ENCODE measurements around the gene NATD1.
A peak's percentile ranks its signal among the peaks of the same experiment; 100 is the strongest.
"Not testable (repeated sequence)": the region's sequence is repeated elsewhere in the genome, so short reads cannot be mapped to it uniquely, and the experiment has no call there.

The NATD1 gene

DNA sequence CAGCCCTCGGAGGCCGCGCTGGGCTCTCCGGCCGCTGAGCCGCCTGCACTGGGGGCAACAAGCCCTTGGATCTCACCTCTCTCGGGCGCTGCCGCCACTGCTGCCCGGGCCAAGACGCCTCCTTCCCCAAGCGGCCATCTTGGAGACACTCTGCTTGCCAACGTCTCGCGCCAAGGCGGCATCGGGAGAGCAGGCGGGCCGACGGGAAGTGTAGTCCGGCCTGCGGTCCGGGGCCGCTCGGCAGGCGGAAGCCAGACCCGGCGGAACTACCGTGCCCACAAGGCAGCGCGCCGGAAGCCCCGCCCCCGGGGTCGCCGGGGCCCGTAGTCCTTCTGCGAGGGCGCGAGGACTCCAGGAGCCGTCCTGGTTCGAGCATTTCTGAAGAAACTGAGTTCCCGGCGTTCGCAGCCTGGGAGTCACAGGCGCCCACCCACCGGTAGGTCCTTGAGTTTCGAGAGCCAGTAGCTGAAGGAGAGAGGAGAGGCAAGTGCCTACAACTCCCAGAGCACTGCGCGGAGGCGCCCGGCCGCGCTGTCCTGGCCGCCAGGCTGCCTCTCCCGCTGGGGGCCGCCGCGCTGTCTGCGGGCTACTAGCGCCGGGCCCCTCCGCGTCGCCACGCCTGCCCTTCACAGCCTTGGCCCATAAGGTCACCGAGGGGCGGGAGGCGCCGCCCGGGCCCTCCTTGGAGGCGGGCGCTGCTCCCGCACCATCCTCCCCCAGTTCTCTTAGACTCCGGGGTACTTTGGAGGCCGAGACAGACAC, 39.0 kb downstream of the NATD1 start, which contains the start of gene TMEM11:
TSS of gene TMEM11 (minus strand) at position 147 of the 762 bp plus-strand sequence. CDS start at position 138, 9 bp downstream.
- DNase-seq: peak; percentile 94 to 95

DNA sequence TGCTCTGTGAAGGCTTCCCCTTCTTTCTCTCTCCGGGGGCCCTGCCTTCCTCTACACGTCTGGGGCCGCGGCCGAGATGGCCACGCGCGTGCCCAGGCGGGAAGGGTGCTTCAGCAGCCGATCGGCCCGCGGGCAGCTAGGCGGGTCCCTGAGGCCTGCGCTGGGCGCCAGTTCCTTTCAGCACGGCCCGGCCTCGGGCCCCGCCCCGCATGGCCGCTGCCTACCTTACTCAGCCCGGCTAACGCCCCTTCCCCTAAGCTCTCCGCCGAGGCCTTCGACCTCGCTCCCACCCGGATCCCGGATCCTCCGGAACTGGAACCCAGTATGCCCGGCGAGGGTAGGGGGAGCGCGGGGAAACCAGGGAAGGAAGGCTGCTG, 39.6 kb downstream of the NATD1 start:
- DNase-seq: peak in 1 of 2 donors; percentile 45

DNA sequence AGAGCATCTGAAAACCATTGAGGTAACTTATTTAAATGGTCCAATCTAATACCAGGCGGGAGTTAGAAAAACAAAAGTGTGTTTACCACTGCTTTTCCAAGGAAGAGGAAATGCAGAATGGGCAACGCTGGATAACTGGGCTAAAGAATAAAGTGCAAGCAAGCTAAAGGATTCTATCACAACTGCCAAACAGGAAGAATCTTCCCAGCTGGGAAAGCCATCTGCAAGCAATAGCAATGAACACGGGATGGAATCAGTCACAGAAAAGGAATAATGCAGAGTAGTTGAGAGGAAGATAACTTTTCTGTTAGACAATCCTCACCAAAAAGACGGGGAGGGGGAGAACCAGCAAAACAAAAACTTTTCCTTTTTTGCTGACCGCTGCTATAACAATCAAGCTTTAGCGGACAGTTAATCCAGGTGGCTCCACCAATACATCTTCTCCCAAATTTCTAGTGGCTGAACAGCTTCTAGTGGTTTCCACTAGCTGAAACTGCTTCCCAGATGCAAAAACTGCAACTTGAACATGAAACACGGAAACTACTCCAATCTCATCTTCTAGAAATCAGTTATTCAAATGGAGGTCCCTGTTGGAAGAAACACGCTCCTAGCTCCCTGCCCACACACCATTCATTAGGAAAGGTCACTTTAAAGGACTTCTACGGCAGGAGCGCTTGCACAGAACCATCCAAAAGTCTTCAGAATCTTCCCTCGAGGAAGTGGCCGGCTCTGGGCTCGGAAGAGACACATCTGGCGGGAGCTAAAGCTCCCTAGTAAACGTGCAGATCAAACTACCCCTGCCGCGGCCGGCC, 40.2 kb downstream of the NATD1 start:
- no peak for DNase-seq

DNA sequence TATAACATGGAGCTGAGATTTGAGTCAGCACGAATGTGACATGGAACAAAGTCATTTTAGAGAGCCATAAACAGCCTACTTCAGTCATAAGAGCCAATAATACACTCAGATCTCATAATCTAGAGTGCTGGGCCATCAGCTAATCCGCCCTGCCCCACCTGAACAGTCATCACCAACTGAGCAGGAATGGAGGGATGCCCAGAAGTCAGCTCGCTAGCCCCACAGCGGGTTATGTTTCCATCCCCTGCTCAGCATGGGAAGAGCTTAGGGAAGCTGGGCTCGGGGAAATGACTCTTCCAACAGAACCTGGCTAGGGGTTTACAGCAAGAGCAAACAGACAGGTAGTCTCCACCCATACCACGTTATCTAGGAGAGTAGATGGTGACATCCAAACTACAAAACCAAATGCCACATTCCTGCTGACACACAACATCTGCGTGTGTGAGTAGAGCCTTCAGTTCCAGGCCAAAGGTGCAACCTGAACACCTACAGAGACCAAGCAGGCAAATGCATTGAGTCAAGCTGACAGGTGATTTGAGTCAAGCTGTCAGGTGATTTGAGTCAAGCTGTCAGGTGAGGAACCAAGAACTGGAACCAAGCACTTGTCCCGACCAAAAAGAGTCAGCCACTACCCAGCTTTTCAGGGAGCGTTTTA, 41.3 kb downstream of the NATD1 start:
- no peak for DNase-seq

DNA sequence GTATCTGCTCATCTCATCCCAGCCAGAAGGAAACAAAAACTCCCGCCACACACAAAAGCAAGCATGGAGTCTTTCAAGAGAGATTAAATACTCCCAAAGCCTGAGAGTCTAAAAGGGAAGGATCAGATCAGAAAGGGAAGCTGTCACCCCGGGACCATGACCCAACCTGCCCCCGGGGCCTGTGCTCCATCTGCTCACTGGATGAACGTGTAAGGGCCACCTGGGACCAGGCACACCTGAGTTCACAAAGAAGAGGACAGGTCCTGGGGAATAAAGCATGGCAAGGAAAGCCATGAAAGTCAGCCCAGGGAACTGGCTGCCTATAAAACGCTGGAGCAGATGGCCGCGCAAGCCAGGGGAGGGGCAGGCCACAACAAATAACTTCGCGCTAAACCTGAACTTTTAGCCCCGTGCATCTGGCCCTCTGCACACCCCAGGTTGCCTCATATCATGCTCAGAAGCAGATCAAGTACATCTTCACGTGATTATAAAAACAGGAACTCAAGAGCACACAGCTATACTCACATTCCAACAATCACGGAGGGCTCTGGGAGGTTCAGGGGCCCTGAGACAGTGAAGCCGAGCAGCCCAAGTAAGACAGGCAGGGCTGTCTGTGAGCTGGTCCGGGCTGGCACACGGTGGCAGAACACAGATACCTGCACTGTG, 42.7 kb downstream of the NATD1 start:
- no peak for DNase-seq

DNA sequence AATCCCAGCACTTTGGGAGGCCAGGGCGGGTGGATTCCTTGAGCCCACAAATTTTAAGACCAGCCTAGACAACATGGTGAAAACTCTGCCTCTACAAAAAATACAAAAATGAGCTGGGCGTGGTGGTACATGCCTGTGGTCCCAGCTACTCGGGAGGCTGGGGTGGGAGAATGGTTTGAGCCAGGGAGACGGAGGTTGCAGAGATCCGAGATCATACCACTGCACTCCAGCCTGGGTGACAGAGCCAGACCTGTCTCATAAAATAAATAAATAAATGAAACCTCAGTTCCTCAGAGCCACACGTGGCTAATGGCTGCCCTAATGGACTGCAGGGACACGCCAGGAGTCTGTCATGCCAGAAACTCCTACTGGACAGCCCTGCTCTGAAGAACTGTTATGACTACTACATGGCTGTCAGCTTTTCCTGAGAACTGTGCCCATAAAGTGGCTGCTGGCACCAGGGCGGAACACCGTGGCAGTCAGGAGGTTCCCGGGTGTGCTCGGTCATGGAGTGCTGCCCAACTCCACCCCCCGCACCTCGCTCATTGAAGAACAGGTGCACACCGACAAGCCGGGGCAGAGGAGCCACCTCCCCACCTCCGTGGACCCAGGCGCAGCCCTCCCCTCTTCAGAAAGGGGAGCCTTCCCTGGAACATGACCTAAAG, 43.6 kb downstream of the NATD1 start:
- DNase-seq: no peak

DNA sequence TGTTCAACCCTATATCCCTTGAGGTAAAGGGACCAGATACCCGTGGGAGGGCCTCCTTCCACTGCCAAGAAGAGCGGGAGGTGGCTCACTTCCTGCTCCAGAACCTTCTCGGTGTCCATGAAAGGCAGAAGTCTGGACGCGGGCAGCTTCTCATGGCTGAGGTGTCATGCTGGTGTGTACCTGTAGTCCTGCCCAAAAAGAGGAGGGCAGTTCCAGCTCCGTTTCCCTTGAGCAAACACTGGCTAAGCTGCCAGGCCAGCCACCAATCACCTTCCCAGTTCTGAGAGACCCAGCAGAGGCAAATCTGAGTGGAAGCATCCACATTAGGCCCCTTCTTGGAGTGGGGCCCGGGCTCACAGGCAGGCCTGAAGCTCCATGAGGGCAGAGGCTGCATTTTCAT, 44.9 kb downstream of the NATD1 start:
- DNase-seq: no peak

DNA sequence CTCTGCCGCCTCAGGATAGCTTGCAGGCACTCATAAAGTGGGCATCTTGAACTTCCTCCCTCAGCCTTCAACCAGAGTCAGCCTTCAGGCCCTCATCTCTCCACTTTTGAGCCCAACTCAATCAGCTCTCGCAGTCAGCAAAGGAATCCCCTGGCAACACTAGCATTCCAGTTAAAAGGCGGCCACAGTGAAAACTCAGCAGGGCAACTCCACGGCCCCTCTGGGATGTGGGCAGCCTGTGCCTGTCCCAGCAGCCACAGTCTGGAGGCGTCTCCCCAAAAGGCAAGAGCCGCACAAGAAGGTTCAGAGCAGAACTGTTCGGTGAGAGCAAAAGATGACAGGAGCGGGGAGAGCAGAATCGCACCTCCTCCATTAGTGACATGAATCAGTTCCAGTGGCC, 48.3 kb downstream of the NATD1 start:
- no peak for DNase-seq

DNA sequence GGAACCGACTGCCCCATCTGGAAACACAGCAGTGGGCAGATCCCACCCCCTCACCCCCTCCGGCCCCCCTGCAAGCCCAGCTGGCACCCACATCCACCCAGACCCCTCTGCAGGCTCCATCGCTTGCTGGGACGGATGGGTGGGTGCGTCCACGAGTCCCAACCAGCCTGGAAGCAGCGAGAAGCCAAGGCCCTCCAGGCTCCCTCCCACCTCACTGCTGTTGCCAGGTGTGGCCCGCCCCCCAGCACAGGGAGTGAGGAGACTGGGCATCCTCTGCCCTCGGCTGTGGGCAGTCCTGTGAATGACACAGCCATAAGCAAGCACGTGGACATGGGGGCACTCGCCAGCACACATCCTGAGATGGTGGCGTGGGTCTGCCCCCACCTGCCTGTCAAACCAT, 50.7 kb downstream of the NATD1 start:
- no peak for DNase-seq

DNA sequence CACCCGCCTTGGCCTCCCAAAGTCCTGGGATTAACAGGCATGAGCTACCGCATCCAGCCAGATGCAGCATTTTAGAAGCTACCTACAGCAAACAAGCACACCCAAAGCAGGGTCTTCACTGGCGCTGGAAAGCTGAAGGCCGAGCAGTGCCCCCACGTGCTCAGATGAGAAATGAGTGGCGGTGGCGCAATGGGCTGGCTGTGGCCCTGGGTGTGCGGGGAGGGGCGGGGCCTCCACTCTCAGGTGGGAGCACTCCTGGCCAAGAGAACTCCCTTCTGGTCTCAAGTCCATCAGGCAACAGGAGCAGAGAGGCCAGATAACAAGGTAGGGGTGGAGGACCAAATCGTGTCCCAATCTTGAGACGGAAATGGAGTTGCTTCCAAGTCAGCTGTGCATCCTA, 51.3 kb downstream of the NATD1 start:
- DNase-seq: no peak

DNA sequence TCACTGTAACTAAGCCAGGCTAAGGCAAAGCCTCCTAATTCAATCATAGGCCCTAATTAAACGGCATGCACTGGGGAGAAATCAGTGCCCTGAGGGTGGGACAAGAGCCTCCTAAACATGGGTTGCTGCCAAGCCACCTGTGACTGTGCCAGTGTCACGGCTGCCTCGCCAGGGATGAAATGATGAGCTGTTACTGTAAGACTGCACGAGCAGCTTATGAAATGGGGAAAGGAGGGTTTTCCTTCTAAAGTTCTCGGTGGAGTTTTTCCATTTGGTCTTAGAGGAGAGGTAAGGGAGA, 52.0 kb downstream of the NATD1 start:
- no peak for DNase-seq

DNA sequence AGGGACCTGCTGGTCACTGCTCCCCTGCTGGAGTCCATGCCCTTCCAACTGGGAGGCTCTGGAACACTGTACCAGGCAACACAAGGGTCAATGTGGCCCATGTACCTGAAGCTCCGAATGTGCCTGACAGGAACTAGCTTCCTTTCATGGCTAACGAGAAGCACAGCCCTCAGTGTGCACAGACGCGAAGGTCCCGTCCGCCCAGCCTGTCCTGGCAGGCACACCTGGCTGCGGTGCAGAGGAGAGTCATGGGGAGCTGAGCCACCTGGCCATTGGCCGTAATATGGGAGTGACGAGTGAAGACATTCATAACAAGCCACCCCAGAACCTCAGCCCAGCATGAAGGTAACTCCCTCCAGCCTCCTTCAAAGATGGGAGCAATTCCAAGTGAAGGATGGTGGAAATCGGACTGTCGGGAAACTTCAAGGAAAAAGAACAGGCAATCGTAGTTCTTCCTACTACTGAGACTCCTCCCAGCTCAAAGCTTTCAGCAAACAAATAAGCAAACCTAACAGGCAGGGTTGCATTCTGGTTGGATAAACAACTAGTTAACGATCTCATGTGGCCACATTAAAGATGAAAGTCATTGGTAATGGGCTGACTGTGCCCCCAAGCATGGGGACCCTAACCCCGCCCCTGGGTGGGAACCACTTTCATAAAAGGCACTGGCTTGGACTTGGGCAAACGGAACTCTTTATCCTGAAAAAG, 52.5 kb downstream of the NATD1 start:
- no peak for DNase-seq

DNA sequence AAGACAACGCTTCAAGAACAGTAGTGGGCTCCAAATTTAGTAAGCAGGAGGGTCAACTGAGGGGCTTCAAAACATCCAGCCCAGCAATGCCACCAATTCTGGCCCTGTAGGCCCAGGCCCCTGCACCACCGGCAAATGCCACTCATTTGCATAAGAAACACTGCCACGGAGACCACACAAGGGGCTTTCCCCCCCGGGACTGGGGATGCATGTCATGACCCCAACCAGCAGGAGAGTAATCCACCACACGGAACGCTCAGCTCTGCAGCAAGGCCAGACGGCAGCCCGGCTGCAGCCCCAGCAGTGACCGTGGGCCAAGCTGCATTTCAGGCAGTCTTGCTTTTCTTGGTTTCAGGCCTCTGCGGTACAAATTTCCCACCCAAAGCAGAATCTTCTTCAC, 53.4 kb downstream of the NATD1 start:
- DNase-seq: no peak

DNA sequence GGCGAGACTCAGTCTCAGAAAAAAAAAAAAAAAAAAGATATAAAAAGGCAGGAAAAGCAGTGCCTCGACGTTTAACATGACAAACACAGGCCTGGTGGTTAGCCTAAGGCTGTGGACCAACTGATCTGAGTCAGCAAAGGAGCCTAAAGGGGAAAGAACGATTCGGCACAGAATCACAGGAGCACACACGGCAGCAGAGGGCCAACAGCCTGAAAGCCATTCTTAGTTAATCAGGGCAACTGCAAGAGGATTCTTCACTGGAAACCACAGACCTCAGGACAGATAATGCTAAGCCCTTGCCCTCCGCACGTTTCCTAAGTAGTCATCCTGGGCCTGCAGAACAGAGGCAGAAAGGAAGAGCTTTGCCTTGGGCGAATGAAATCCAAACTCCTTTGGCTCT, 53.9 kb downstream of the NATD1 start:
- DNase-seq: no peak

DNA sequence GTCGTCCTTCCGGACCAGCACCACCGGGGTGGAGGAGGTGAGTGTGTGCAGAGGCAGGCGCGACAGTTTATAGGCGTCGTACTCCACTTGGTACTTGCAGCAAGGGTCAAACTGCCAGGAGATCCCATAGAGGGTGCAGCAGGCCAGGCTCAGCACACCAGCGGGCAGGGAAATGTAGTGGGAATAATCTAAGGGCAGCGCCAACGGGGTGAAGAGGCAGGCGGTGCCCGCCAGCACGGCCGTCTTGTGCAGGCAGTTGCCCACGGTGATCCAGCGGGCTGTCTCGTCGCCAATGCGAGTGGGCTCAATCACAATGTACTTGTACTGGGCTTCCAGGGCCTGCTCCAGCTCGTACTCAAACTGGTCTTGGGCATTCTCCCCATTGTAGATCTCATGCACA, 54.8 kb downstream of the NATD1 start:
- no peak for DNase-seq

DNA sequence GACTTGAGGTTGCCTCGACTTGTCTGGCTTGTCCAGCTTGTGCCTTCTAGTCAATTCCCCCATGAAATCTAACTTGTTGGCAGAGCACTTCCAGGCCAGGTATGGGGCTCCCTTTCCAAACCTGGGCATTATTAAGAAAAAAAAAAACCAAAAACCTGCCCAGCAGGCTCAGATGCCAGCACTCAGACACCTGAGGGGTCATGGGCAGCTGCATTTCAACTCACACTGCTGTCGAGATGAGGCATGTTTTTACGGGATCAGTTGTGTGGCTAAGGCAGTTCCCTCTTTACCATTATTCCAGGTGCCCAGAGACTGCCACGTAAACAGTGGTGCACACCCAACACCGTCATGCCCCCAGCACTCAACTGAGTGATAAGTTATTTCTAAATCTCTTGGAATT, 57.1 kb downstream of the NATD1 start:
- no peak for DNase-seq

DNA sequence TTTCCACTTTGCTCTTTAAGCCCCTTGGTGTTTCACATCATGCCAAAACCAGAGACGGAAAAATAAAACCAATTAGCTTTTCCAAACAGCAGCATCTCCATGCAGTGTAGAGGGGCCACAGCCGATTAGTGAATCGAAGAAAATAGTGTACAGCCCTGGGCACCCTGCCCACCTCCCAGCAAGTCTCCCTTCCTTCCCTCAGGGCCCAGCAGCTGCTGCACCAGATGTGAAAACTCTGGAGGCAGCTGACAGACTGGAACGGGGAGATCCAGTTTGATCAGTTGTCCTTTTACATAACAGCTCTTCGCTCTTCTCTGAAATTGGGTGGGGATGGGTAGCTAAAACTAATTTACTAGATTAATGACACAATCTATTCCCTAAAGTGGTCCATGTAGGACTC, 58.5 kb downstream of the NATD1 start:
- no peak for DNase-seq

DNA sequence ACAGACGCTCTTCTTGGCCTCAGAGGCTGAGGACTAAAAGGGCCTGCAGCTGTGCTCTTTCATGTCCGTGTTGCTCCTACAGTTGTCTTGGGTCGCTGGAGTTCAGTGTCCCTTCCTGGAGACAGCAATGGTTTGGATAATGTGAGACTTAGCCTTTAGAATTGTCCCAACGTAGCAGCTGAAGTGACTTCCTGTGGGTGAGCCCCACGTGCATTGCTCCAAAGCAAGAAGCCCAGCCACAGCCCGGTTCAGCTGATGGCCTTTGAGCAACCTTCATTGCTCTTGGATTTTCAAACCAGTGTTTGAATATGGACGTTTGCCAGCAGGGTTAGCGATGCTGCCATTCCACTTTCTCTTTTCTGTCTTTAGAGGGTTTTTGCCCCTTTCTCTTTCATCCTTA, 59.0 kb downstream of the NATD1 start:
- no peak for DNase-seq

DNA sequence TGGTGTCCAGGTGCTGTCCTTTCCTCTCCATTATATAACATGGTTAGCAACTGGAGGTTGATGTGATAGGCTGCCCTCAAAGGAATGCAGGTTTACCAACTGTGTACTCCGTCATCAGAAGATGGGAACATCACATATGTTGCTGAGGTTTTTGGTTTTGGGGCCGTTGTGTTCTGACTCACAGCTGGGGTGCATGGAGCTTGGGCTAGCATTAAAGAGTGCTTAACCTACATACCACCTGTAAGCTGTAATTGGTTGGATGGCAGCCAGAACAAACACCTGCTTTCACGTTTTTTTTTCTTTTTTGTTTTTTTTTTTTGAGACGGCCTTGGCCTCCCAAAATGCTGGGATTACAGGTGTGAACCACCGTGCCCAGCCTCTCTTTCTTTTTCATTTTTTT, 60.2 kb downstream of the NATD1 start:
- no peak for DNase-seq

DNA sequence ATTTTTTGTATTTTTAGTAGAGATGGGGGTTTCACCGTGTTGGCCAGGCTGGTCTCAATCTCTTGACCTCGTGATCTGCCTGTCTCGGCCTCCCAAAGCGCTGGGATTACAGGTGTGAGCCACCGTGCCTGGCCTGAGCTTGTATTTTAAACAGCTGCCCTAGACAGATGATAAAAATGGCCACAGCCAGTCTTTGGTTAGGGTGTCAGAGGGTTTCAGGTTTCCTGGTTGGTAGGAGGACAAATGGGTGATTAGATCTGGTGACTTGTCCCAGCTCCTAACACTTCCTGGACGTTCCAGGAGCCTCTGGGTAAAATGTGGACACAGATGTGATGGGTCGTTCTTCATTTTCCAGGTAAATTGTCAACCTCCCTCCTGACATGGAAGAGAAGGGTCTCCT, 60.8 kb downstream of the NATD1 start:
- not testable (repeated sequence) for DNase-seq

DNA sequence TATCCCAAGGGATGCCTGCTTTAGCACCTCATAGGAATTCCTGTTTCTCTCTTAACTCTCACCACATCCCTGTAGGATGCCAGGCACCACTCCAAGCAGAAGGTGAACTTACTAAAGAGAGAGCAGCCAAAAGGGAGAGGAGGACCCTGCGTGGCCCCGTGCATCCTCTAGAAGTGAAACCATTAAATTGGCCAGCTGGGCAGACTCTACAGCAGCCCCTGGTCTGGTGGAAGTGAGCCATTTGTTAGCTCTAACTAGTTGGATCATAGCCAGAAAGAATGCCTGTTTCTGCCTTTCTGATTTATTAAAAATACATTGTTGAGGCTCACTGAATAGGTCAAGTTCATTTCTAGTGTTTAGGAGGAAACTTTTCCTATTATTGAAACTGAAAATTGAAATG, 61.5 kb downstream of the NATD1 start:
- DNase-seq: no peak

DNA sequence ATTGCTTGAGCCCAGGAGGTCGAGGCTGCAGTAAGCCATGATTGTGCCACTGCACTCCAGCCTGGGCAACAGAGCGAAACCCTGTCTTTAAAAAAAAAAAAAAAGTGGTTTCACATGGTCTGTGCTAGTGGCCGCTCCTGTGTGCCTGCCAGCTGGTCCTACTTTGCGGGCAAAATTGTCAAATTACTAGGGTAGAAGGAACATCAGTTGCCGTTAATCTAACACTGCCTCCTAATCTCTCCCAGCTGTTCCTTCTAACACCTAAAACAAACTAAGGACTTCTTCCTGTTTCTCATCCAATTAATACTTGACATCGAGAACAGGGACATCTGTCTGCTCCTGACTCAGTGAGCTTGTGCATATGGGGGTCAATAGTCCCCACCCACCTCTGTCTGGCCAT, 63.1 kb downstream of the NATD1 start:
- no peak for DNase-seq
